B cell (primary cell): ENCODE data around the gene ADM5.

Experiments used
- EZH2 ChIP-seq: IDR thresholded peaks from 2 replicates; pipeline ENCODE4 v1.6.1; 2012; ENCODE audit warnings: borderline replicate concordance, low read depth, mild to moderate bottlenecking, moderate library complexity, low read length; ENCODE audit not compliant: insufficient read depth, poor library complexity, severe bottlenecking
- TF ChIP-seq, protein P1 (sequence below): fragments of 200-600 bp; IDR thresholded peaks from one replicate; pipeline ENCODE4 v1.8.0; 2022; ENCODE audit warnings: antibody characterized with exemption, mild to moderate bottlenecking

DNA sequence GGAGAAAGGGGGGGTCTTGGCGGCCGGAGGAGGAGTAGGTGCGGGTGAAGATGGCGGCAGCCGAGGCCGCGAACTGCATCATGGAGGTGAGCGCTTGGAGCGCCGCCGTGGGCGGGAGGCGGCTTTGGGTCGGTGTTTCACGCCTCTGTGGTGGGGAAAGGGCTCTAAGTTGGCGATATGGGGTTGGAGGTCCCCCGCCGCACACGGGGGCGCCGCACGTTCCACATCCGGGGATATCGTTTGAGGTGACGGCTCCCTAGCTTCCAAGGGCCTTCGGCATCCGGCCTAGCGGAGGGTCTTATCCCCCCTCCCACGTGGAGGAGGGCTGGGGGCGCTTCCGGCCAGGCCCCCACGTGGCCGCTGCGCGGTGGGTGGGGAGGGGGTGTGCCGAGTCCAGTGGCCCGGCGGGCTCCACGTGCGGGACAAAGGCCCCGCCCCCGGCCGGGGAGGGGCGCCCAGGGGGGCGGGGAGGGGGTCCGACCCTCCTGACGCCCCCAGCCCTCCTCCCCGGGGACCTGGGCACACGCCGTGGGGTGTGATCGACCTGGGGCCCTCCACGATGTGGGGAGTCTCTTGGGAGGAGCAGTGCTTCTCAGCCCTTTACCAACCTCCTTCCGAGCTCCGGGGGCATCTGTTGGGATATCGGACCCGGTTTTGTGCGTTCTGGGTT lies 12.0 kb upstream of the ADM5 start, which contains the start of gene PRMT1:
- TF ChIP-seq, protein P1, sequence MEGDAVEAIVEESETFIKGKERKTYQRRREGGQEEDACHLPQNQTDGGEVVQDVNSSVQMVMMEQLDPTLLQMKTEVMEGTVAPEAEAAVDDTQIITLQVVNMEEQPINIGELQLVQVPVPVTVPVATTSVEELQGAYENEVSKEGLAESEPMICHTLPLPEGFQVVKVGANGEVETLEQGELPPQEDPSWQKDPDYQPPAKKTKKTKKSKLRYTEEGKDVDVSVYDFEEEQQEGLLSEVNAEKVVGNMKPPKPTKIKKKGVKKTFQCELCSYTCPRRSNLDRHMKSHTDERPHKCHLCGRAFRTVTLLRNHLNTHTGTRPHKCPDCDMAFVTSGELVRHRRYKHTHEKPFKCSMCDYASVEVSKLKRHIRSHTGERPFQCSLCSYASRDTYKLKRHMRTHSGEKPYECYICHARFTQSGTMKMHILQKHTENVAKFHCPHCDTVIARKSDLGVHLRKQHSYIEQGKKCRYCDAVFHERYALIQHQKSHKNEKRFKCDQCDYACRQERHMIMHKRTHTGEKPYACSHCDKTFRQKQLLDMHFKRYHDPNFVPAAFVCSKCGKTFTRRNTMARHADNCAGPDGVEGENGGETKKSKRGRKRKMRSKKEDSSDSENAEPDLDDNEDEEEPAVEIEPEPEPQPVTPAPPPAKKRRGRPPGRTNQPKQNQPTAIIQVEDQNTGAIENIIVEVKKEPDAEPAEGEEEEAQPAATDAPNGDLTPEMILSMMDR: no peak
- no peak for TF ChIP-seq EZH2
